ENCODE measurements around the gene MYB.

MYB gene

GRCh38 chr6:135166515-135166914 lies 14.6 kb upstream of the MYB start:
- Histone ChIP-seq H3K27me3 (ENCODE audit: insufficient read depth, low read length, poor library complexity, severe bottlenecking) (no peaks in the 10 kb centered on the region), H3K4me1 (ENCODE audit: insufficient read depth, low read length, poor library complexity, severe bottlenecking) (peaks cover 26% of the 10 kb centered on the region), H3K36me3 (ENCODE audit: insufficient read depth, low read length) (no peaks in the 10 kb centered on the region), H3K79me2 (ENCODE audit: insufficient read depth, low read length) (no peaks in the 10 kb centered on the region), H3K4me2 (ENCODE audit: low read depth, low read length, poor library complexity, severe bottlenecking) (no peak overlapping the region), H3K9ac (ENCODE audit: low read depth, low read length, poor library complexity, severe bottlenecking) (no peak overlapping the region), H3F3A (ENCODE audit: low read depth) (no peaks in the 10 kb centered on the region), H4K20me1 (ENCODE audit: insufficient read depth, low read length, poor library complexity, severe bottlenecking) (no peaks in the 10 kb centered on the region), H3K4me3 (ENCODE audit: low read length, poor library complexity, severe bottlenecking) (no peak overlapping the region), H2AFZ (ENCODE audit: low read length) (no peak overlapping the region), H3K9me2 (replicated peaks; ENCODE audit: low read depth, low read length) (no peaks in the 10 kb centered on the region), H3K9me3 (ENCODE audit: insufficient read depth, low read depth, low read length) (no peaks in the 10 kb centered on the region)
- TF ChIP-seq CTCF (conservative IDR thresholded peaks at IDR 0.05; ENCODE audit: low read length) (no peak), EZH2phosphoT487 (IDR thresholded peaks at IDR 0.05; ENCODE audit: borderline replicate concordance) (no peak)

GRCh38 chr6:135167617-135168016 lies 13.5 kb upstream of the MYB start:
- TF ChIP-seq EZH2phosphoT487 (IDR thresholded peaks at IDR 0.05; ENCODE audit: borderline replicate concordance) (no peak), CTCF (conservative IDR thresholded peaks at IDR 0.05; ENCODE audit: low read length) (no peak)
- H3K9ac ChIP-seq (ENCODE audit: low read depth, low read length, poor library complexity, severe bottlenecking), result no peak overlapping the region
- H3K9me3 ChIP-seq (ENCODE audit: insufficient read depth, low read depth, low read length), result no peaks in the 10 kb centered on the region
- H3F3A ChIP-seq (ENCODE audit: low read depth), result no peaks in the 10 kb centered on the region
- H3K79me2 ChIP-seq (ENCODE audit: insufficient read depth, low read length), result no peaks in the 10 kb centered on the region
- peaks cover 15% of the 10 kb centered on the region for H3K4me1 ChIP-seq (ENCODE audit: insufficient read depth, low read length, poor library complexity, severe bottlenecking)
- no peaks in the 10 kb centered on the region for H4K20me1 ChIP-seq (ENCODE audit: insufficient read depth, low read length, poor library complexity, severe bottlenecking)
- no peak overlapping the region for H3K4me3 ChIP-seq (ENCODE audit: low read length, poor library complexity, severe bottlenecking)
- no peak overlapping the region for H3K4me2 ChIP-seq (ENCODE audit: low read depth, low read length, poor library complexity, severe bottlenecking)
- no peaks in the 10 kb centered on the region for H3K9me2 ChIP-seq (replicated peaks; ENCODE audit: low read depth, low read length)
- no peaks in the 10 kb centered on the region for H3K27me3 ChIP-seq (ENCODE audit: insufficient read depth, low read length, poor library complexity, severe bottlenecking)
- no peak overlapping the region for H2AFZ ChIP-seq (ENCODE audit: low read length)
- no peaks in the 10 kb centered on the region for H3K36me3 ChIP-seq (ENCODE audit: insufficient read depth, low read length)

- Histone ChIP-seq H3K9me2 (replicated peaks; ENCODE audit: low read depth, low read length) (no peaks in the 10 kb centered on the region), H3K27me3 (ENCODE audit: insufficient read depth, low read length, poor library complexity, severe bottlenecking) (no peaks in the 10 kb centered on the region), H3K4me2 (ENCODE audit: low read depth, low read length, poor library complexity, severe bottlenecking) (no peak overlapping the region), H3K9ac (ENCODE audit: low read depth, low read length, poor library complexity, severe bottlenecking) (no peak overlapping the region), H3K36me3 (ENCODE audit: insufficient read depth, low read length) (no peaks in the 10 kb centered on the region), H4K20me1 (ENCODE audit: insufficient read depth, low read length, poor library complexity, severe bottlenecking) (no peaks in the 10 kb centered on the region), H3K79me2 (ENCODE audit: insufficient read depth, low read length) (no peaks in the 10 kb centered on the region), H3K9me3 (ENCODE audit: insufficient read depth, low read depth, low read length) (no peaks in the 10 kb centered on the region), H2AFZ (ENCODE audit: low read length) (no peak overlapping the region), H3F3A (ENCODE audit: low read depth) (no peaks in the 10 kb centered on the region), H3K4me3 (ENCODE audit: low read length, poor library complexity, severe bottlenecking) (no peak overlapping the region), H3K4me1 (ENCODE audit: insufficient read depth, low read length, poor library complexity, severe bottlenecking) (peaks cover 17% of the 10 kb centered on the region)
- no peak for TF ChIP-seq CTCF (conservative IDR thresholded peaks at IDR 0.05; ENCODE audit: low read length)
- no peak for TF ChIP-seq EZH2phosphoT487 (IDR thresholded peaks at IDR 0.05; ENCODE audit: borderline replicate concordance)
Measured at GRCh38 chr6:135168766-135169165, 12.3 kb upstream of the MYB start.
